Measurements from ENCODE around the gene CCDC71.

CCDC71 gene

GRCh38 chr3:49171119-49171774, 5.1 kb upstream of the CCDC71 start, which contains the start of gene KLHDC8B:
Gene KLHDC8B (plus strand): TSS chr3:49171598. CDS start chr3:49172770, 1,172 bp downstream.
- H3K27ac ChIP-seq, result peak within 1 kb of the TSS; percentile 16
- DNase-seq (ENCODE audit: low read depth, low spot score), result no peak

- DNase-seq (ENCODE audit: low read depth, low spot score), result no peak
- peak overlapping the region; percentile 16 for H3K27ac ChIP-seq
Measured at GRCh38 chr3:49170744-49171118, 4.6 kb upstream of the CCDC71 start.

DNA sequence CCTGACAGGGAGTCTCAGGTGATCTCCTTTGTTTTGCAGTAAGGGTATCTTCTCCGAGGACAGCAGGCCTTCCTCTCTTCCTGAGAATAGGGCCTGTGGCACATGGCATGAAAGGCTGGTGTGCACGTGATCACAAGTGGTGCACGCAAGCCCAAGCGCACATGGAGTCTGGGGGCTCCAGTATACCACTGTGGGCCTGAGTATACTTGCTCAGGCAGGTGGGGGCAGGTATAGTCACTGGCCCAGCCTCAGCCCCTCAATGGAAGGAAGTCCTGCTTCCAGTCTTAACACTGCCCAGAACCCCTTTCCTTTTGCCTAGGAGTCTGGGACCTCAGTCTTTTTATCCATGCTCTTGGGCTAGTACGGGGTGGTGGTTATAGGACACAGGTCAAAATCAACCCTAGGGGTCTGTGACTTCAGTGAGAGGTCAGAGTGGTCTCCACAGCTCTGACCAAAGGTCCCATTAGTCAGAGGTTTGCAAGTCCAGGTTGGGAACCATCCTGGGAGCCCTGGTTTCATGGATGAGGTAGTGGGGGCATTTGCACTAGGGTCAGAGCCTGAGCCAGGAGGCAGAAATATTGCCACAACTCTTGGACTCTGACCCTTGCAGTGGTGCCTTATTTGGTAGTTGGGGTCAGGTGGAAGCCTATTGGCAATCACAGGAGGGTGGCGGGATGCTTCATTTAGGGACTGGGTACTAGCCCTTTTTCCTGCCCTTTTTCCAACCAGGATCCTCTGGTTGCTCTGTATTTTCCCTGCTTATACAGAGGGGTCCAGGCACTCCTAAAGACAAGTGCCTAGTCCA, 823 bp upstream of the CCDC71 start:
- H3K27ac ChIP-seq, result peak overlapping the region; percentile 59
- no peak for DNase-seq (ENCODE audit: low read depth, low spot score)

DNA sequence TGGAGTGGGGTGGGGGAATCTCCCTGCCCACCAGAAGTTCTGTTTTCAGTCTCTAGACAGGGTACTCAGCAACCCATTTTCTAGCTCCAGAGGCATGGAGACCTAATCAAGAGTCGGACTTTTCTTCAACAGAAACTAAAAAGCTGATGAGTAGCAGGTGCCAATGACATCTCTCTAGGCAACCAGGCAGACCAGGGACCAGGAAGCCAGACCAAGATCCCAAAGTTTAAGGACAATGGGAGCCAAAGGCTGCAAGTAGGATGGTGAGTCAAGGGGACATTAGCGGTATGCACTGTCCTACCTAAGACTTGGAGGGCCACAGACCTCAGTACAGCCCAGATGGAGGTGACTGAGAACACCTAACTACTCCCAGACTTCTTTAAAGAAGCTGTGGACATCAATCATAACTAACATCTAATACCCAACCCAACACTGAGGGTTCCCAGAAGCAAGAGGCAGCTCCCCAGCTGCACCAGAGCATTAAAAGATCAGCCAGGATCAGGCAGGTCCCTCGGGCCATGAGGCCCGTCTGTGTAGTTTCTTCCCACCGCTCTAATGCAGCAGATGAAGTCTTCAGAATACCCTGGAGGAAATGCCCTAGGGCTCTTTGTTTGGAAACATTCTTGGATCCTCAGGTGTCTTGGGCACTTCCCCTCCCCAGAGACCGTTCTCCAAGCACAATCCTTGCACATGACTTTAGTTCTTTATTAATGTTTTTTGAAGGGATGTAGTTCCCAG, 979 bp downstream of the CCDC71 start:
- no peak for DNase-seq (ENCODE audit: low read depth, low spot score)
- H3K27ac ChIP-seq, result peak overlapping the region; percentile 59

DNA sequence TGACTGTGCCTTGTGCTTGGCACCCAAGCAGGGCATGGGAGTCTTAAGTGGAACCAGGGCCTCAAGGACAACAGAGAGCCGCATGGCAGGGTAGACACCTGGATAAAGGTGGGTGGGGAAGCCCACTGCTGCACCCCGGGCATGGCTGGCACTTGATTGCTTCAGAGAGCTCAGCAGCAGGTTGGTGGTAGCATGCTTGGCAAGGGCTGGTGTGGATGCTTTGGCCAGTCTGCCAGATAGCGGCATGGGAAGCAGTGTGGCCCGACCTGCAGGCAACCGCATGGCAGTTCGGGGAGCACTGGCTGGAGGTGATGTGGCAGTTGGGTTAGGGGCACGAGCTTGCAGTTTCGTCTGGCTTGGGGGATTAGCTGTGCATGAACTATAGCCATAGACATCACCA, 2.5 kb downstream of the CCDC71 start:
- H3K27ac ChIP-seq, result no peak overlapping the region
- DNase-seq (ENCODE audit: low read depth, low spot score), result no peak

DNA sequence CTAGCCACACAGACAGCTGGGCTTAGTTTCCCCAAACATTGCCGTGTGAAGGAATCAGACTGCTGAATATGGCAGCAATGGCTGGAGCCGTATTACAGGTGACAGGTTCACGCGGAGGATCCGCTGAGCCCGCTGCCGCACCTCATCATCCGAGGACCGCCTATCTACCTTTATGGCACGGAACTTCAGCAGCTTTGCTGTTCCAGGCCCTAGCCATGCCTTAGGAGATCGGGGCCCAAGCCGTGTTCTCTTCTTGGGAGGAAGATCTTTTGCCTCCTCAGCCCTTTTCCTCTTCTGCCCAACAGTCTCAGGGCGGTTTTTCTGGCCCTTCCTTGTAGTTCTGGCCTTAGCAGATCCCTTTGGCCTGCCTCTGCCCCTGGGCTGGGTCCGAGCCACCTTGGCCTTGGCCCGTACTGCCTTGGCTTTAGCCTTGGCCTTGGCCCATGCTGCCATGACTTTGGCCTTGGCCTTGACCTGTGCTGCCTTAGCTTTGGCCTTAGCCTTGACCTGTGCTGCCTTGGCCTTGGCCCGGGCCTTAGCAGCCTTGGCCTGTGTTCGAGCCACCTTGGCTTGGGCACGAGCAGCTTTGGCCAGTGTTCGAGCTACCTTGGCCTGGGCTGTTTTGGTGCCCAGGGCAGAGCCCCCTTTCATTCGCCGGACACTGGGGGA, 3.2 kb downstream of the CCDC71 start:
- no peak for DNase-seq (ENCODE audit: low read depth, low spot score)
- no peak overlapping the region for H3K27ac ChIP-seq

- no peak for DNase-seq (ENCODE audit: low read depth, low spot score)
- H3K27ac ChIP-seq, result no peak overlapping the region
Measured at GRCh38 chr3:49161808-49162530, 4.2 kb downstream of the CCDC71 start.

- DNase-seq (ENCODE audit: low read depth, low spot score), result no peak
- H3K27ac ChIP-seq, result no peak overlapping the region
Measured at GRCh38 chr3:49161197-49161596, 4.9 kb downstream of the CCDC71 start.

- no peak for DNase-seq (ENCODE audit: low read depth, low spot score)
- no peak overlapping the region for H3K27ac ChIP-seq
Measured at GRCh38 chr3:49158792-49159191, 7.3 kb downstream of the CCDC71 start.

GRCh38 chr3:49158103-49158709, 7.9 kb downstream of the CCDC71 start:
- no peak for DNase-seq (ENCODE audit: low read depth, low spot score)
- no peak overlapping the region for H3K27ac ChIP-seq

DNA sequence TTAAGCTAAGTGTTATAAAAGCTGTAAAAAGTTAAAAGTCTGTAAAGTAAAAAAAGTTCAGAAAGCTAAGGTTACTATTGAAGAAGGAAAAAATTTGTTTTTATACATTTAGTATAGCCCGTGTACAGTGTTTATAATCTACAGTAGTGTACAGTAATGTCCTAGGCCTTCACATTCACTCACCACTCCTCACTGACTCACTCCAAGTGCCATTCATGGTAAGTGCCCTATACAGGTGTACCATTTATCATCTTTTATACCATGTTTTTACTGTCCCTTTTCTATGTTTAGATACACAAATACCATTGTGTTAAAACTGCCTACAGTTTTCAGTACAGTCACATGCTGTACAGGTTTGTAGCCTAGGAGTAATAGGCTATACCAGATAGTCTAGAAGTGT, 8.8 kb downstream of the CCDC71 start:
- no peak overlapping the region for H3K27ac ChIP-seq
- no peak for DNase-seq (ENCODE audit: low read depth, low spot score)

DNA sequence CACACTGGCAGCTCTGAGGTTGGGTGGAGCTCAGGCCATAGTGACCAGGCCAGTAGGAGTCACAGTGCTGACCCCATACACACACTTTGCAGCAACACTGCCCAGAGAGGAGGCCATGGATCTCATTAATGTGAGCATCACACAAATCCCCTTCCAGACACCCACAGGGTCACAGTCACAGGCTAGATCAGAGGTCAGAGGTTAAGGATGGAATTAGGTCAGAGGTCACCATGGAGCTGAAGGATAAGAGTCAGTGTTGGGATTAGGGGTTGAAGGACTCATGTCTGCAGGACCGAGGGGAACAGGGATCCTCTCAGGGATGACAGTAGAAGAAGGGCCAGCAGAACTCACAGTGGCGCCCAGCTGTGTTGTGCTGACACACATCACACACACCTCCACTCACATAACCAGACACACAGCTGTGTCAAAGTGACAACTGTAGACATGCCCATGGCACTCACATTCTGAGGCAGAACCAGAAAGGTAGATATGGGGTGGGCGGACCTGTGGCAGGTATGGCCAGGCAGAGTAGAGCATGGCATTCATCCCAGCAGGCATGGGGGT, 12.7 kb downstream of the CCDC71 start:
- no peak overlapping the region for H3K27ac ChIP-seq
- DNase-seq (ENCODE audit: low read depth, low spot score), result no peak

DNA sequence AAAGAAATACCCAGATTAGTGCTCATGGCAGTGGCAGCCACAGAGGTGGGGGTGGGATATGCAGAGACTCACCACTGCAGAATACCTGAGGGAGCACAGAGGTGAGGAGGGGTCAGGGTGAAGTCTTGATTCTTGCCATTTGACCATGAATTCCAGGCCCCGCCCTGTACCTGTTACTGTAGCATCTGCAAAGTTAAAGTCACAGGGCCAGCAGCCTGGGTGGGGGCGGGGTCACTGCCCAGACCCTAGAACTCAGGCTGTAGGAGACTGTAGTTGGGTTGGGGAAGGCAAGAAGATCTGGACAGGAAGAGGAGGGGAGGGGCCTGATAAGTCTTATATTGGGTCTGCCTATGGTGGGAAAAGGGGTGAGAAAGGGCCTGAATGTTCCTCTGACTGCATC, 14.5 kb downstream of the CCDC71 start:
- H3K27ac ChIP-seq, result no peak overlapping the region
- no peak for DNase-seq (ENCODE audit: low read depth, low spot score)

DNA sequence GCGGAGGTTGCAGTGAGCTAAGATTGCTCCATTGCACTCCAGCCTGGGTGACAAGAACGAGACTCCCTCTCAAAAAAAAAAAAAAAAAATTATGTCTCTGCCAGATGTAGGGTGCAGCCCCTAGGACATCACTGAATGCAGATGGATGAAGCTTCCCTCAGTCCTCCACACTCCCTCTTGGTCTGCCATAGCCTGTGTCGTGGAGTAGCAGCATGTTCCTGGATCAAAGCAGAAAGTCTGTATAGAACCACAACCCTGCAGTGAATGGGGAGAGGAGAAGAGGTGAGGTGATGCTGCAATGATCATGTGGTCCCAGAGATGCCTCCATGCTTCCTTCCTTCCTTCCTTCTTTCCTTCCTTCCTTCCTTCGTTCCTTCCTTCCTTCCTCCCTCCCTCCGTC, 18.0 kb downstream of the CCDC71 start:
- H3K27ac ChIP-seq, result no peak overlapping the region
- DNase-seq (ENCODE audit: low read depth, low spot score), result no peak

DNA sequence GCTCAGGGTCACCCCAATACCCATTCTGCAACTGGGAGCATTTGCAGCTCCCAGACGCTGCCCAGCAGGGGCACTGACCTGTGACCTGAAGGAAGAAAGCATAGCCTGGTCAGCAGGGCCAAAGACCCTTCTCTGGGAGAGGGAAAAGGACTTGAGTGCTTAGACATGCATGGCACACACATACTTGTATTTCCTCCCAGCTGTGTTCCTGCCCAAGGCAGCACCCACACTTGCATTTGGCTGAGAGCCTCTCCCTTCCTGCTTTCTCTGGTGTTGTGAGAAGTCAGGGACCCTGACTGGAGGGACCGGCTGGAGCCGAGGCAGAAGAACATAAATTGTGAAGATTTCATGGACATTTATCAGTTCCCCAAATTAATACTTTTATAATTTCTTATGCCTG, 26.1 kb downstream of the CCDC71 start:
- no peak overlapping the region for H3K27ac ChIP-seq
- no peak for DNase-seq (ENCODE audit: low read depth, low spot score)

- DNase-seq (ENCODE audit: low read depth, low spot score), result no peak
- H3K27ac ChIP-seq, result no peak overlapping the region
Measured at GRCh38 chr3:49135499-49135898, 30.6 kb downstream of the CCDC71 start.

- no peak overlapping the region for H3K27ac ChIP-seq
- no peak for DNase-seq (ENCODE audit: low read depth, low spot score)
Measured at GRCh38 chr3:49134471-49135265, 31.5 kb downstream of the CCDC71 start.

- peak overlapping the region; percentile 72 for H3K27ac ChIP-seq
- DNase-seq (ENCODE audit: low read depth, low spot score), result peak; percentile 40
Measured at GRCh38 chr3:49133226-49133951, 32.7 kb downstream of the CCDC71 start.
